ENCODE results near the gene ICA1.

The ICA1 gene

GRCh38 chr7:8169171-8169570, 92.8 kb downstream of the ICA1 start:
- Histone ChIP-seq H3K4me2 (ENCODE audit: low read depth, low read length, poor library complexity, severe bottlenecking) (no peak overlapping the region), H3K4me3 (ENCODE audit: low read length, poor library complexity, severe bottlenecking) (no peak overlapping the region), H3K9ac (ENCODE audit: low read depth, low read length, poor library complexity, severe bottlenecking) (no peak overlapping the region), H3K36me3 (ENCODE audit: insufficient read depth, low read length) (no peaks in the 10 kb centered on the region), H3K9me3 (ENCODE audit: insufficient read depth, low read depth, low read length) (no peaks in the 10 kb centered on the region), H3K27me3 (ENCODE audit: insufficient read depth, low read length, poor library complexity, severe bottlenecking) (no peaks in the 10 kb centered on the region), H3K79me2 (ENCODE audit: insufficient read depth, low read length) (no peaks in the 10 kb centered on the region), H3K9me2 (replicated peaks; ENCODE audit: low read depth, low read length) (no peaks in the 10 kb centered on the region), H3F3A (ENCODE audit: low read depth) (no peaks in the 10 kb centered on the region), H4K20me1 (ENCODE audit: insufficient read depth, low read length, poor library complexity, severe bottlenecking) (no peaks in the 10 kb centered on the region), H3K4me1 (ENCODE audit: insufficient read depth, low read length, poor library complexity, severe bottlenecking) (peaks cover 17% of the 10 kb centered on the region), H2AFZ (ENCODE audit: low read length) (no peak overlapping the region)
- TF ChIP-seq EZH2phosphoT487 (IDR thresholded peaks at IDR 0.05; ENCODE audit: borderline replicate concordance) (no peak), CTCF (conservative IDR thresholded peaks at IDR 0.05; ENCODE audit: low read length) (no peak)

GRCh38 chr7:8168336-8168735, 93.6 kb downstream of the ICA1 start:
- Histone ChIP-seq H3K4me1 (ENCODE audit: insufficient read depth, low read length, poor library complexity, severe bottlenecking) (peaks cover 10% of the 10 kb centered on the region), H3K79me2 (ENCODE audit: insufficient read depth, low read length) (no peaks in the 10 kb centered on the region), H3K36me3 (ENCODE audit: insufficient read depth, low read length) (no peaks in the 10 kb centered on the region), H2AFZ (ENCODE audit: low read length) (no peak overlapping the region), H3K9ac (ENCODE audit: low read depth, low read length, poor library complexity, severe bottlenecking) (no peak overlapping the region), H3K27me3 (ENCODE audit: insufficient read depth, low read length, poor library complexity, severe bottlenecking) (no peaks in the 10 kb centered on the region), H3K4me2 (ENCODE audit: low read depth, low read length, poor library complexity, severe bottlenecking) (no peak overlapping the region), H3K9me3 (ENCODE audit: insufficient read depth, low read depth, low read length) (no peaks in the 10 kb centered on the region), H3F3A (ENCODE audit: low read depth) (no peaks in the 10 kb centered on the region), H3K4me3 (ENCODE audit: low read length, poor library complexity, severe bottlenecking) (no peak overlapping the region), H4K20me1 (ENCODE audit: insufficient read depth, low read length, poor library complexity, severe bottlenecking) (no peaks in the 10 kb centered on the region), H3K9me2 (replicated peaks; ENCODE audit: low read depth, low read length) (no peaks in the 10 kb centered on the region)
- TF ChIP-seq CTCF (conservative IDR thresholded peaks at IDR 0.05; ENCODE audit: low read length) (no peak), EZH2phosphoT487 (IDR thresholded peaks at IDR 0.05; ENCODE audit: borderline replicate concordance) (no peak)

GRCh38 chr7:8165150-8165549, 96.8 kb downstream of the ICA1 start:
- no peak overlapping the region for H3K4me3 ChIP-seq (ENCODE audit: low read length, poor library complexity, severe bottlenecking)
- no peaks in the 10 kb centered on the region for H3K27me3 ChIP-seq (ENCODE audit: insufficient read depth, low read length, poor library complexity, severe bottlenecking)
- no peaks in the 10 kb centered on the region for H3K9me2 ChIP-seq (replicated peaks; ENCODE audit: low read depth, low read length)
- no peak overlapping the region for H3K4me2 ChIP-seq (ENCODE audit: low read depth, low read length, poor library complexity, severe bottlenecking)
- H3K4me1 ChIP-seq (ENCODE audit: insufficient read depth, low read length, poor library complexity, severe bottlenecking) = peaks cover 24% of the 10 kb centered on the region
- no peaks in the 10 kb centered on the region for H3F3A ChIP-seq (ENCODE audit: low read depth)
- H4K20me1 ChIP-seq (ENCODE audit: insufficient read depth, low read length, poor library complexity, severe bottlenecking) = no peaks in the 10 kb centered on the region
- H2AFZ ChIP-seq (ENCODE audit: low read length) = no peak overlapping the region
- no peaks in the 10 kb centered on the region for H3K9me3 ChIP-seq (ENCODE audit: insufficient read depth, low read depth, low read length)
- TF ChIP-seq CTCF (conservative IDR thresholded peaks at IDR 0.05; ENCODE audit: low read length) = no peak
- TF ChIP-seq EZH2phosphoT487 (IDR thresholded peaks at IDR 0.05; ENCODE audit: borderline replicate concordance) = no peak
- no peaks in the 10 kb centered on the region for H3K79me2 ChIP-seq (ENCODE audit: insufficient read depth, low read length)
- no peaks in the 10 kb centered on the region for H3K36me3 ChIP-seq (ENCODE audit: insufficient read depth, low read length)
- no peak overlapping the region for H3K9ac ChIP-seq (ENCODE audit: low read depth, low read length, poor library complexity, severe bottlenecking)
